Vagina (tissue), 2 donors: ENCODE data around the gene STH.

Experiments used
- POLR2A ChIP-seq, 2 donors: fragments of 450-650 bp; IDR thresholded peaks; one replicate each; pipeline ENCODE4 v1.6.1; 2017; ENCODE audit warnings: antibody characterized with exemption in 2 of 2, mild to moderate bottlenecking in 2 of 2, moderate library complexity in 2 of 2
- TF ChIP-seq, protein P1 (sequence below), 3 experiments: fragments of 450-650 bp in 2 of 3; fragments of 200-600 bp in 1 of 3; sonication (generic) in 1 of 3; IDR thresholded peaks; one replicate each; pipeline ENCODE4 v1.5.1; 2017 to 2019; ENCODE audit warnings: antibody characterized with exemption in 3 of 3, mild to moderate bottlenecking in 2 of 3, moderate library complexity in 2 of 3

DNA sequence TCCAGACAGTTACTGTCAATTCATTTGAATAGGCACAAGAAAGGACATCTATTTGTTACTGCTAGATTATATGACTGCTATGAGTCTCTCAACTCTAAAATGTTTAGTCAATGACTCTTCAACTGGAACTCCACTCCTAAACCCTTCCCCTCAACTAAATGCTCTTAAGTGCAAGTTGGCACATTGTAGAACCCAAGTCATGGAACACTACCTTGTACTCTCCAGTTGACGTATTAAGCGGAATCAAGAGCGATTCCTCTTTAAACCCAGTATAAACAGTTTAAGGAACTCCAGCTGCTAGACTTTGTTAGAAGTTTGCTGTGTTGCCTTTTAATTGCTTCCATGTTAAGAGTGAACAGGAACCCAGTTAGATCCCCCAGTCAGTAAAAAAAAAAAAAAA, 44.6 kb downstream of the STH start:
- TF ChIP-seq, protein P1, sequence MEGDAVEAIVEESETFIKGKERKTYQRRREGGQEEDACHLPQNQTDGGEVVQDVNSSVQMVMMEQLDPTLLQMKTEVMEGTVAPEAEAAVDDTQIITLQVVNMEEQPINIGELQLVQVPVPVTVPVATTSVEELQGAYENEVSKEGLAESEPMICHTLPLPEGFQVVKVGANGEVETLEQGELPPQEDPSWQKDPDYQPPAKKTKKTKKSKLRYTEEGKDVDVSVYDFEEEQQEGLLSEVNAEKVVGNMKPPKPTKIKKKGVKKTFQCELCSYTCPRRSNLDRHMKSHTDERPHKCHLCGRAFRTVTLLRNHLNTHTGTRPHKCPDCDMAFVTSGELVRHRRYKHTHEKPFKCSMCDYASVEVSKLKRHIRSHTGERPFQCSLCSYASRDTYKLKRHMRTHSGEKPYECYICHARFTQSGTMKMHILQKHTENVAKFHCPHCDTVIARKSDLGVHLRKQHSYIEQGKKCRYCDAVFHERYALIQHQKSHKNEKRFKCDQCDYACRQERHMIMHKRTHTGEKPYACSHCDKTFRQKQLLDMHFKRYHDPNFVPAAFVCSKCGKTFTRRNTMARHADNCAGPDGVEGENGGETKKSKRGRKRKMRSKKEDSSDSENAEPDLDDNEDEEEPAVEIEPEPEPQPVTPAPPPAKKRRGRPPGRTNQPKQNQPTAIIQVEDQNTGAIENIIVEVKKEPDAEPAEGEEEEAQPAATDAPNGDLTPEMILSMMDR (IDR thresholded peaks at IDR 0.05), result no peak
- TF ChIP-seq POLR2A (IDR thresholded peaks at IDR 0.05), result no peak
